HG03354 (cell line): ENCODE data around the gene SMAGP.
"Not testable (repeated sequence)": the region's sequence is repeated elsewhere in the genome, so short reads cannot be mapped to it uniquely, and the experiment has no call there.

ENCODE experiments used
- ATAC-seq: cut with Tn5 transposase; IDR thresholded peaks from one replicate; pipeline ENCODE4 v1.9.1; 2021; ENCODE audit warnings: mild to moderate bottlenecking; ENCODE audit not compliant: unreplicated experiment, poor library complexity, severe bottlenecking

Gene SMAGP

GRCh38 chr12:51269174-51270066 lies 795 bp downstream of the SMAGP start:
- ATAC-seq, result peak; percentile 24

- ATAC-seq, result peak; percentile 56
These were observed 5.2 kb downstream of the SMAGP start for GRCh38 chr12:51265024-51265423.

GRCh38 chr12:51264297-51264696 lies 5.9 kb downstream of the SMAGP start:
- ATAC-seq, result no peak

GRCh38 chr12:51263341-51263740 lies 6.9 kb downstream of the SMAGP start:
- ATAC-seq, result no peak

- ATAC-seq, result no peak
These were observed 7.4 kb downstream of the SMAGP start for GRCh38 chr12:51262758-51263177.

- not testable (repeated sequence) for ATAC-seq
These were observed 10.6 kb downstream of the SMAGP start for GRCh38 chr12:51259600-51259999.

- ATAC-seq, result no peak
These were observed 15.7 kb downstream of the SMAGP start for GRCh38 chr12:51254536-51254935.

- ATAC-seq, result no peak
These were observed 16.9 kb downstream of the SMAGP start for GRCh38 chr12:51253276-51253675.

GRCh38 chr12:51247523-51248206 lies 22.6 kb downstream of the SMAGP start:
- no peak for ATAC-seq

- ATAC-seq, result no peak
These were observed 23.9 kb downstream of the SMAGP start for GRCh38 chr12:51246254-51246853.

- no peak for ATAC-seq
These were observed 24.6 kb downstream of the SMAGP start for GRCh38 chr12:51245476-51246253.

- ATAC-seq, result no peak
These were observed 25.9 kb downstream of the SMAGP start for GRCh38 chr12:51244269-51244668.

GRCh38 chr12:51242876-51243275 lies 27.3 kb downstream of the SMAGP start:
- ATAC-seq, result no peak

GRCh38 chr12:51242120-51242519 lies 28.1 kb downstream of the SMAGP start:
- ATAC-seq, result no peak

GRCh38 chr12:51240971-51241370 lies 29.2 kb downstream of the SMAGP start:
- no peak for ATAC-seq

- ATAC-seq, result peak; percentile 92
These were observed 31.5 kb downstream of the SMAGP start, which contains the start of gene DAZAP2 for GRCh38 chr12:51238510-51239334. Gene DAZAP2 (plus strand): TSS chr12:51238826. CDS start chr12:51238908, 82 bp downstream.

GRCh38 chr12:51238037-51238509 lies 32.1 kb downstream of the SMAGP start:
- peak; percentile 6 for ATAC-seq

GRCh38 chr12:51234530-51234929 lies 35.7 kb downstream of the SMAGP start:
- no peak for ATAC-seq

- no peak for ATAC-seq
These were observed 37.6 kb downstream of the SMAGP start for GRCh38 chr12:51232642-51233041.
